GM10266 (cell line): ENCODE measurements around the gene BPIFB1.

Experiments used
- DNase-seq: peaks from one replicate; pipeline ENCODE4 v3.0.0; 2012; ENCODE audit errors: extremely low spot score
- CTCF ChIP-seq: IDR thresholded peaks from 2 replicates; pipeline ENCODE4 v1.5.1; 2012; ENCODE audit warnings: mild to moderate bottlenecking, low read depth; ENCODE audit not compliant: control insufficient read depth, insufficient read depth; ENCODE audit errors: missing control alignments

BPIFB1 gene

GRCh38 chr20:33239979-33240736, 42.9 kb upstream of the BPIFB1 start:
- no peak for TF ChIP-seq CTCF
- no peak for DNase-seq

GRCh38 chr20:33240923-33241322, 42.1 kb upstream of the BPIFB1 start:
- TF ChIP-seq CTCF: no peak

GRCh38 chr20:33242319-33243100, 40.5 kb upstream of the BPIFB1 start:
- no peak for TF ChIP-seq CTCF
- DNase-seq: no peak

More at GRCh38 chr20:33240923-33241322, 42.1 kb upstream of the BPIFB1 start:
- no peak for DNase-seq

GRCh38 chr20:33246077-33246476, 36.9 kb upstream of the BPIFB1 start:
- no peak for TF ChIP-seq CTCF
- DNase-seq: no peak

GRCh38 chr20:33249456-33249855, 33.6 kb upstream of the BPIFB1 start:
- no peak for DNase-seq
- TF ChIP-seq CTCF: no peak

- TF ChIP-seq CTCF: no peak
- DNase-seq: no peak
Measured at GRCh38 chr20:33250666-33251065, 32.3 kb upstream of the BPIFB1 start.

GRCh38 chr20:33251496-33251895, 31.5 kb upstream of the BPIFB1 start:
- no peak for TF ChIP-seq CTCF
- no peak for DNase-seq
